CD14-positive monocyte (primary cell): ENCODE data around the gene CCDC136. TPM values are rescaled to one million over a fixed set of nuclear protein-coding genes. Genes with fewer than 3 reads are reported as not detected.

Experiments
- DNase-seq, 3 donors: peaks; one replicate each; pipeline ENCODE4 v3.0.0-alpha.2; 2011 to 2022
- H2AFZ ChIP-seq: 2 replicates; pipeline ENCODE4 v1.6.0; 2012; ENCODE audit warnings: mild to moderate bottlenecking, low read depth, low read length, inconsistent platforms; ENCODE audit not compliant: insufficient read depth, poor library complexity, severe bottlenecking
- H3K27ac ChIP-seq, 2 donors: 1 replicate in 1 of 2; 2 replicates in 1 of 2; pipeline ENCODE4 v1.5.1; 2012 to 2013; ENCODE audit warnings: low read length in 2 of 2, control low read depth in 1 of 2, inconsistent platforms in 1 of 2, low read depth in 1 of 2, mild to moderate bottlenecking in 1 of 2
- H3K27me3 ChIP-seq, 2 donors: one replicate each; pipeline versions ENCODE4 v1.6.0 to v1.6.1; 2011 to 2013; ENCODE audit warnings: low read length in 2 of 2; ENCODE audit not compliant: control insufficient read depth in 2 of 2, insufficient read depth in 2 of 2
- H3K36me3 ChIP-seq, 2 donors: replicated peaks in 1 of 2; 1 replicate in 1 of 2; 2 replicates in 1 of 2; pipeline versions ENCODE4 v1.5.1 to v1.6.1; 2012 to 2013; ENCODE audit warnings: low read length in 2 of 2, control low read depth in 1 of 2, inconsistent platforms in 1 of 2, mild to moderate bottlenecking in 1 of 2; ENCODE audit not compliant: insufficient read depth in 2 of 2, control insufficient read depth in 1 of 2
- H3K4me1 ChIP-seq, 2 donors: 1 replicate in 1 of 2; 2 replicates in 1 of 2; pipeline versions ENCODE4 v1.5.1 to v1.6.1; 2012 to 2013; ENCODE audit warnings: low read length in 2 of 2, control low read depth in 1 of 2, inconsistent platforms in 1 of 2, mild to moderate bottlenecking in 1 of 2, moderate library complexity in 1 of 2; ENCODE audit not compliant: insufficient read depth in 2 of 2, control insufficient read depth in 1 of 2
- H3K4me2 ChIP-seq: replicated peaks from 2 replicates; pipeline ENCODE3; 2012; ENCODE audit warnings: low read length, moderate library complexity, mild to moderate bottlenecking; ENCODE audit not compliant: poor library complexity, severe bottlenecking; ENCODE audit errors: extremely low read depth
- H3K4me3 ChIP-seq, 3 experiments: fragments of 200-600 bp in 1 of 3; sonication (generic) in 1 of 3; replicated peaks in 1 of 3; 1 replicate in 2 of 3; 2 replicates in 1 of 3; pipeline ENCODE4 v1.5.1; 2011 to 2013; ENCODE audit warnings: low read length in 3 of 3, mild to moderate bottlenecking in 3 of 3, control low read depth in 2 of 3, low read depth in 2 of 3, inconsistent platforms in 1 of 3, moderate library complexity in 1 of 3
- H3K79me2 ChIP-seq: 2 replicates; pipeline ENCODE4 v1.6.0; 2012; ENCODE audit warnings: mild to moderate bottlenecking, control low read depth, inconsistent platforms, low read length, moderate library complexity; ENCODE audit not compliant: insufficient read depth
- H3K9ac ChIP-seq: 2 replicates; pipeline ENCODE4 v1.6.0; 2017; ENCODE audit warnings: low read length, mild to moderate bottlenecking; ENCODE audit not compliant: insufficient read depth, poor library complexity, severe bottlenecking
- H3K9me3 ChIP-seq, 2 donors: replicated peaks in 1 of 2; 1 replicate in 1 of 2; 2 replicates in 1 of 2; pipeline versions ENCODE4 v1.5.1 to v1.6.1; 2012 to 2013; ENCODE audit warnings: low read length in 2 of 2, control low read depth in 1 of 2; ENCODE audit not compliant: control insufficient read depth in 1 of 2, insufficient read depth in 1 of 2
- H4K20me1 ChIP-seq: 2 replicates; pipeline ENCODE4 v1.6.0; 2012; ENCODE audit warnings: mild to moderate bottlenecking, low read length, control low read depth, moderate library complexity; ENCODE audit not compliant: insufficient read depth
- H3K27ac Mint-ChIP-seq, 7 donors: one replicate each; pipeline ENCODE4 v1.8.0; 2020; ENCODE audit warnings: mild to moderate bottlenecking in 7 of 7, mixed read lengths in 7 of 7, moderate library complexity in 6 of 7, inconsistent platforms in 2 of 7
- H3K27me3 Mint-ChIP-seq, 3 donors: one replicate each; pipeline ENCODE4 v1.8.0; 2021 to 2022; ENCODE audit warnings: low read depth in 3 of 3, mild to moderate bottlenecking in 3 of 3, mixed read lengths in 3 of 3, moderate library complexity in 3 of 3, inconsistent platforms in 1 of 3
- H3K36me3 Mint-ChIP-seq, 2 donors: one replicate each; pipeline ENCODE4 v1.8.0; 2020; ENCODE audit warnings: mixed read lengths in 2 of 2, inconsistent platforms in 1 of 2, mild to moderate bottlenecking in 1 of 2
- H3K4me1 Mint-ChIP-seq: one replicate; pipeline ENCODE4 v1.8.0; 2020; ENCODE audit warnings: mild to moderate bottlenecking, mixed read lengths
- H3K4me3 Mint-ChIP-seq, 2 donors: one replicate each; pipeline ENCODE4 v1.8.0; 2020; ENCODE audit warnings: mild to moderate bottlenecking in 2 of 2, mixed read lengths in 2 of 2, moderate library complexity in 1 of 2
- H3K9me3 Mint-ChIP-seq, 7 donors: one replicate each; pipeline ENCODE4 v1.8.0; 2020 to 2022; ENCODE audit warnings: mixed read lengths in 7 of 7, mild to moderate bottlenecking in 6 of 7, moderate library complexity in 6 of 7, inconsistent platforms in 2 of 7
- WGBS: methylation state at CpG from one replicate; pipeline ENCODE4 v1.1.5; 2013; ENCODE audit warnings: missing lambda C conversion rate; ENCODE audit not compliant: insufficient coverage; 5-methylcytosine and 5-hydroxymethylcytosine counted together
- intact Hi-C, 2 donors: fragments of 100-400 bp; cut with micrococcal nuclease; formaldehyde crosslinking; loops; one replicate each; pipeline versions ENCODE4 v1.15.0 to v1.15.1; 2023
- polyA plus RNA-seq, 3 donors: library from polyadenylated mRNA; depleted of rRNA in 1 of 3; unstranded in 2 of 3; stranded (reverse) in 1 of 3; fragments of 300-500 nt in 2 of 3; fragments of >200 nt in 1 of 3; fragmentation: Illumina TruSeq in 2 of 3; gene quantifications; 1 replicate in 2 of 3; 2 replicates in 1 of 3; pipeline ENCODE4 v1.2.3, GENCODE V29; 2012 to 2021
- TF ChIP-seq, protein P1 (sequence below): fragments of 200-600 bp; IDR thresholded peaks from one replicate; pipeline ENCODE4 v1.8.0; 2022; ENCODE audit warnings: antibody characterized with exemption, mild to moderate bottlenecking

The CCDC136 gene
- polyA plus RNA-seq, 3 donors, result 0.26 to 2.6 TPM; not detected in 1

DNA sequence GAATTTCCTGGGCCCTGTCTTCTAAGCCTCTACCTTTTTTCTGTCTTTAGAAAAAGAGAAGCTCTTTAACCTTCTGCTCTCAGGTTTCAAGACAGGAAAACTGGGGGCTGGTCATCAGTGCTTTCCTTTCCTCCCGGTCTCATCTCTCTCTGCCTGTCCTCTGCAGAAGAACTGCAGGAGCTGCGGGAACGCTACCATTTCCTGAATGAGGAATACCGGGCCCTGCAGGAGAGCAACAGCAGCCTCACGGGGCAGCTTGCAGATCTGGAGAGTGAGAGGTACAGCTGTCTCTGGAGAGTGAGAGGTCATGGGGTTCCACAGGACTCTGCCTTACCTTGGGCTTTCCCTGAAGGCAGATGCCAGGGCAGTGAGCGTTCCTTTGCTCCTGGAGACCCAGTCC is 12.7 kb downstream of the CCDC136 start:
- no peaks in the 10 kb centered on the region for H3K4me1 ChIP-seq
- Mint-ChIP-seq H3K9me3 (no peaks in the 10 kb centered on the region), H3K27me3 (peaks cover 1 to 2% (median 2%) of the 10 kb centered on the region in 3 donors), H3K27ac (no peak overlapping the region), H3K4me3 (no peak overlapping the region), H3K4me1 (peaks cover 2% of the 10 kb centered on the region), H3K36me3 (no peaks in the 10 kb centered on the region)
- H3K4me2 ChIP-seq, result no peak overlapping the region
- no peak overlapping the region for H2AFZ ChIP-seq
- H4K20me1 ChIP-seq, result no peaks in the 10 kb centered on the region
- WGBS, result 81% methylated on average over 5 of the region's 6 CpGs
- no peaks in the 10 kb centered on the region for H3K36me3 ChIP-seq
- no peak overlapping the region for H3K4me3 ChIP-seq
- H3K27me3 ChIP-seq, result no peaks in the 10 kb centered on the region
- H3K79me2 ChIP-seq, result no peaks in the 10 kb centered on the region
- no peak for DNase-seq
- TF ChIP-seq, protein P1, sequence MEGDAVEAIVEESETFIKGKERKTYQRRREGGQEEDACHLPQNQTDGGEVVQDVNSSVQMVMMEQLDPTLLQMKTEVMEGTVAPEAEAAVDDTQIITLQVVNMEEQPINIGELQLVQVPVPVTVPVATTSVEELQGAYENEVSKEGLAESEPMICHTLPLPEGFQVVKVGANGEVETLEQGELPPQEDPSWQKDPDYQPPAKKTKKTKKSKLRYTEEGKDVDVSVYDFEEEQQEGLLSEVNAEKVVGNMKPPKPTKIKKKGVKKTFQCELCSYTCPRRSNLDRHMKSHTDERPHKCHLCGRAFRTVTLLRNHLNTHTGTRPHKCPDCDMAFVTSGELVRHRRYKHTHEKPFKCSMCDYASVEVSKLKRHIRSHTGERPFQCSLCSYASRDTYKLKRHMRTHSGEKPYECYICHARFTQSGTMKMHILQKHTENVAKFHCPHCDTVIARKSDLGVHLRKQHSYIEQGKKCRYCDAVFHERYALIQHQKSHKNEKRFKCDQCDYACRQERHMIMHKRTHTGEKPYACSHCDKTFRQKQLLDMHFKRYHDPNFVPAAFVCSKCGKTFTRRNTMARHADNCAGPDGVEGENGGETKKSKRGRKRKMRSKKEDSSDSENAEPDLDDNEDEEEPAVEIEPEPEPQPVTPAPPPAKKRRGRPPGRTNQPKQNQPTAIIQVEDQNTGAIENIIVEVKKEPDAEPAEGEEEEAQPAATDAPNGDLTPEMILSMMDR, result no peak
- H3K9ac ChIP-seq, result no peak overlapping the region
- no peaks in the 10 kb centered on the region for H3K9me3 ChIP-seq
- no peak overlapping the region for H3K27ac ChIP-seq
- intact Hi-C loops, result no loop called here

DNA sequence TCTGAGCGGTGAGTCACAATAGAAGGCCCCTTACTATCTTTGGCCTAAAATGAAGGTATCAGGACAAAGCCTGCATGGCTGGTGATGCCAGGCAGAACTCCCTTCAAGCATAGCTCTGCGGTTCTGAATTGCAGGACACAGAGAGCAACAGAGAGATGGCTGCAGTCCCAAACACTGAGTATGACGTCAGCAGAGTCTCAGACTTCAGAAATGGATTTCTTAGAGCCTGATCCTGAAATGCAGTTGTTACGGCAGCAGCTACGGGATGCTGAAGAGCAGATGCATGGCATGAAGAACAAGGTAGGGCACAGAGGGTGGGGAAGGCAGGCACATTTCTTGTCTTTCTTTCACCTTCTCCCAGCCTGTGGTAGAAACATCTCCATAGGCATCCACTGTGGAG is 13.5 kb downstream of the CCDC136 start:
- H3K79me2 ChIP-seq, result no peaks in the 10 kb centered on the region
- no peaks in the 10 kb centered on the region for H3K36me3 Mint-ChIP-seq
- no peaks in the 10 kb centered on the region for H3K27me3 ChIP-seq
- peaks cover 1 to 2% (median 2%) of the 10 kb centered on the region in 3 donors for H3K27me3 Mint-ChIP-seq
- no peak for DNase-seq
- H3K9me3 ChIP-seq, result no peaks in the 10 kb centered on the region
- no peaks in the 10 kb centered on the region for H3K9me3 Mint-ChIP-seq
- H3K4me2 ChIP-seq, result no peak overlapping the region
- H3K27ac ChIP-seq, result no peak overlapping the region
- H3K4me1 ChIP-seq, result no peaks in the 10 kb centered on the region
- H3K27ac Mint-ChIP-seq, result no peak overlapping the region
- no peak overlapping the region for H3K4me3 ChIP-seq
- TF ChIP-seq, protein P1, result no peak
- H2AFZ ChIP-seq, result no peak overlapping the region
- no peak overlapping the region for H3K9ac ChIP-seq
- intact Hi-C loops, result no loop called here
- no peaks in the 10 kb centered on the region for H4K20me1 ChIP-seq
- no peaks in the 10 kb centered on the region for H3K4me1 Mint-ChIP-seq
- no peak overlapping the region for H3K4me3 Mint-ChIP-seq
- 100% methylated on average over 3 of the region's 5 CpGs for WGBS
- H3K36me3 ChIP-seq, result no peaks in the 10 kb centered on the region
